Activated CD4-positive, CD25-positive, alpha-beta regulatory T cell treated with anti-CD3 and anti-CD28 coated beads, Interleukin-2, amount 50 U/mL, for 24 hours (primary cell): ENCODE measurements around the gene F11R.
"Not testable (repeated sequence)": the region's sequence is repeated elsewhere in the genome, so short reads cannot be mapped to it uniquely, and the experiment has no call there.

ENCODE experiments used
- ATAC-seq, 2 donors: fragments of 150-1000 bp; cut with Tn5 transposase; one replicate each; pipeline ENCODE4 v1.10.0; 2021; ENCODE audit warnings: mild to moderate bottlenecking in 1 of 2, moderate library complexity in 1 of 2

F11R gene

GRCh38 chr1:161039546-161039945 lies 18.6 kb upstream of the F11R start:
- ATAC-seq: no peak

GRCh38 chr1:161039154-161039545 lies 18.2 kb upstream of the F11R start:
- ATAC-seq: no peak

- ATAC-seq: peak; percentile 86 to 90
These were observed 17.7 kb upstream of the F11R start, which contains the start of gene TSTD1 for GRCh38 chr1:161038523-161039153. TSS of gene TSTD1 (minus strand) at chr1:161038964. CDS start at chr1:161038889, 75 bp downstream.

GRCh38 chr1:161037661-161038522 lies 16.9 kb upstream of the F11R start:
- ATAC-seq: no peak

GRCh38 chr1:161033751-161034150 lies 12.8 kb upstream of the F11R start:
- peak; percentile 56 to 60 for ATAC-seq

- ATAC-seq: no peak
These were observed 11.5 kb upstream of the F11R start for GRCh38 chr1:161032409-161032808.

- ATAC-seq: no peak
These were observed 10.9 kb upstream of the F11R start for GRCh38 chr1:161031874-161032273.

GRCh38 chr1:161029466-161029865 lies 8.5 kb upstream of the F11R start:
- not testable (repeated sequence) for ATAC-seq

GRCh38 chr1:161026954-161027353 lies 6.0 kb upstream of the F11R start:
- ATAC-seq: peak; percentile 82 to 86

- not testable (repeated sequence) for ATAC-seq
These were observed 1.5 kb upstream of the F11R start for GRCh38 chr1:161022432-161022831.

GRCh38 chr1:161021970-161022353 lies 1.0 kb upstream of the F11R start:
- peak; percentile 51 to 62 for ATAC-seq

GRCh38 chr1:161021165-161021969 lies 415 bp upstream of the F11R start:
- ATAC-seq: peak; percentile 87 to 91

GRCh38 chr1:161019751-161020495 lies 1.0 kb downstream of the F11R start:
- ATAC-seq: no peak

GRCh38 chr1:161019111-161019660 lies 1.8 kb downstream of the F11R start:
- ATAC-seq: not testable (repeated sequence)

- ATAC-seq: no peak
These were observed 2.4 kb downstream of the F11R start for GRCh38 chr1:161018631-161018930.

- no peak for ATAC-seq
These were observed 3.0 kb downstream of the F11R start for GRCh38 chr1:161017756-161018630.

GRCh38 chr1:161017181-161017580 lies 3.8 kb downstream of the F11R start:
- ATAC-seq: not testable (repeated sequence)

- ATAC-seq: not testable (repeated sequence)
These were observed 4.3 kb downstream of the F11R start for GRCh38 chr1:161016683-161017082.

- ATAC-seq: peak; percentile 72 to 73
These were observed 7.3 kb downstream of the F11R start for GRCh38 chr1:161013488-161014230.

- ATAC-seq: peak; percentile 33 to 37
These were observed 7.8 kb downstream of the F11R start for GRCh38 chr1:161013131-161013487.

- no peak for ATAC-seq
These were observed 8.5 kb downstream of the F11R start for GRCh38 chr1:161012420-161012819.
